Ascending aorta (tissue), 2 donors: ENCODE data around the gene MBNL2. TPM values are rescaled to one million over a fixed set of nuclear protein-coding genes. Genes with fewer than 3 reads are reported as not detected.

ENCODE experiments used
- DNase-seq, 2 donors: peaks; one replicate each; pipeline ENCODE4 v3.0.0-alpha.2; 2019; ENCODE audit warnings: low spot score in 2 of 2
- H3K27ac ChIP-seq, 2 donors: fragments of 200-600 bp; sonication (generic); one replicate each; pipeline ENCODE4 v1.5.1; 2016 to 2017; ENCODE audit warnings: mild to moderate bottlenecking in 1 of 2
- H3K27me3 ChIP-seq: fragments of 200-600 bp; sonication (generic); one replicate; pipeline ENCODE4 v1.5.1; 2017
- H3K36me3 ChIP-seq, 2 donors: fragments of 200-600 bp; sonication (generic); one replicate each; pipeline ENCODE4 v1.5.1; 2016
- H3K4me1 ChIP-seq, 2 donors: fragments of 200-600 bp; sonication (generic); one replicate each; pipeline ENCODE4 v1.5.1; 2016 to 2017; ENCODE audit warnings: mild to moderate bottlenecking in 1 of 2
- H3K4me3 ChIP-seq, 2 donors: fragments of 200-600 bp; sonication (generic); one replicate each; pipeline ENCODE4 v1.5.1; 2016 to 2017; ENCODE audit warnings: mild to moderate bottlenecking in 1 of 2
- H3K9me3 ChIP-seq, 2 donors: fragments of 200-600 bp; sonication (generic); one replicate each; pipeline ENCODE4 v1.5.1; 2016
- CTCF ChIP-seq, 3 experiments: fragments of 200-600 bp in 2 of 3; fragments of 450-650 bp in 1 of 3; sonication (generic) in 2 of 3; IDR thresholded peaks; one replicate each; pipeline ENCODE4 v1.5.1; 2016 to 2019; ENCODE audit warnings: antibody characterized with exemption in 3 of 3, mild to moderate bottlenecking in 1 of 3, moderate library complexity in 1 of 3
- intact Hi-C: fragments of 100-400 bp; cut with DNase I; formaldehyde crosslinking; loops from one replicate; pipeline ENCODE4 v1.15.1; 2023
- total RNA-seq: library from RNA; depleted of rRNA; stranded (reverse); fragments of >200 nt; gene quantifications from one replicate; pipeline ENCODE4 v1.1.0, GENCODE V29; 2016

The MBNL2 gene
- total RNA-seq, 1 donor from 2014 or later, result 38.7 TPM

- intact Hi-C loops, result loop anchor here (5.0 to 10.0 kb wide), 2 partner anchors 165 to 698 kb away; no protein-coding TSS in a partner anchor
- Histone ChIP-seq H3K4me1 (peaks cover 29 to 61% of the 10 kb centered on the region in 2 donors), H3K9me3 (no peaks in the 10 kb centered on the region), H3K27ac (peak overlapping the region; percentile 78 to 84), H3K36me3 (no peaks in the 10 kb centered on the region), H3K4me3 (no peak overlapping the region), H3K27me3 (no peaks in the 10 kb centered on the region)
- no peak for TF ChIP-seq CTCF (IDR thresholded peaks at IDR 0.05)
- no peak for DNase-seq
These were observed 54.7 kb downstream of the MBNL2 start for GRCh38 chr13:97276862-97277269.

GRCh38 chr13:97278435-97279411 is 56.6 kb downstream of the MBNL2 start:
- Histone ChIP-seq H3K4me3 (peak overlapping the region in 1 of 2 donors; percentile 24), H3K27ac (peak overlapping the region; percentile 71 to 84), H3K27me3 (no peaks in the 10 kb centered on the region), H3K36me3 (no peaks in the 10 kb centered on the region), H3K9me3 (no peaks in the 10 kb centered on the region), H3K4me1 (peaks cover 22 to 65% of the 10 kb centered on the region in 2 donors)
- no peak for DNase-seq
- TF ChIP-seq CTCF (IDR thresholded peaks at IDR 0.05), result no peak
- intact Hi-C loops, result loop anchor here (5.0 to 10.0 kb wide), 2 partner anchors 166 to 696 kb away; no protein-coding TSS in a partner anchor

GRCh38 chr13:97279913-97280312 is 57.8 kb downstream of the MBNL2 start:
- DNase-seq, result no peak
- Histone ChIP-seq H3K4me1 (peaks cover 16 to 65% of the 10 kb centered on the region in 2 donors), H3K9me3 (no peaks in the 10 kb centered on the region), H3K36me3 (no peaks in the 10 kb centered on the region), H3K4me3 (peak overlapping the region in 1 of 2 donors; percentile 25), H3K27ac (peak overlapping the region; percentile 71 to 84), H3K27me3 (no peaks in the 10 kb centered on the region)
- intact Hi-C loops, result loop anchor here (5.0 to 10.0 kb wide), 2 partner anchors 168 to 695 kb away; no protein-coding TSS in a partner anchor
- no peak for TF ChIP-seq CTCF (IDR thresholded peaks at IDR 0.05)

- Histone ChIP-seq H3K27me3 (no peaks in the 10 kb centered on the region), H3K4me3 (peak overlapping the region in 1 of 2 donors; percentile 25), H3K27ac (peak overlapping the region; percentile 71 to 84), H3K4me1 (peaks cover 15 to 66% of the 10 kb centered on the region in 2 donors), H3K36me3 (no peaks in the 10 kb centered on the region), H3K9me3 (no peaks in the 10 kb centered on the region)
- no peak for DNase-seq
- intact Hi-C loops, result no loop called here
- no peak for TF ChIP-seq CTCF (IDR thresholded peaks at IDR 0.05)
These were observed 58.3 kb downstream of the MBNL2 start for GRCh38 chr13:97280478-97280877.

- Histone ChIP-seq H3K4me3 (no peak overlapping the region), H3K36me3 (no peaks in the 10 kb centered on the region), H3K4me1 (peaks cover 11 to 66% of the 10 kb centered on the region in 2 donors), H3K9me3 (no peaks in the 10 kb centered on the region), H3K27ac (peak overlapping the region; percentile 71 to 84), H3K27me3 (no peaks in the 10 kb centered on the region)
- intact Hi-C loops, result no loop called here
- TF ChIP-seq CTCF (IDR thresholded peaks at IDR 0.05), result no peak
- no peak for DNase-seq
These were observed 58.9 kb downstream of the MBNL2 start for GRCh38 chr13:97281028-97281427.
